ENCODE measurements around the gene FGD6. TPM values are rescaled to one million over a fixed set of nuclear protein-coding genes. Genes with fewer than 3 reads are reported as not detected.
"Not testable (repeated sequence)": the region's sequence is repeated elsewhere in the genome, so short reads cannot be mapped to it uniquely, and the experiment has no call there.

Gene FGD6
- total RNA-seq, 2 experiments from 2014 or later = 1.5 TPM

- Mint-ChIP-seq H3K9me3 (no peaks in the 10 kb centered on the region), H3K4me1 (ENCODE audit: low read depth) (peaks cover 30% of the 10 kb centered on the region), H3K27me3 (no peaks in the 10 kb centered on the region), H3K36me3 (ENCODE audit: low read depth) (peaks cover 56% of the 10 kb centered on the region), H3K27ac (no peak overlapping the region), H3K4me3 (no peak overlapping the region)
- no peak for ATAC-seq (ENCODE audit: poor library complexity)
- intact Hi-C loops (cut with DNase I, micrococcal nuclease) = no loop called here
- Histone ChIP-seq H3K36me3 (ENCODE audit: insufficient read depth, low read length) (peaks cover 16% of the 10 kb centered on the region), H3K4me3 (ENCODE audit: low read length) (no peak overlapping the region), H3K27me3 (ENCODE audit: control insufficient read depth in 1 of 2, insufficient read depth in 2 of 2, low read length in 2 of 2) (no peaks in the 10 kb centered on the region), H3K27ac (ENCODE audit: low read depth in 1 of 2, low read length in 2 of 2) (no peak overlapping the region), H3K4me1 (ENCODE audit: insufficient read depth, low read length) (no peaks in the 10 kb centered on the region), H3K9me3 (ENCODE audit: control insufficient read depth in 1 of 2, insufficient read depth in 1 of 2, low read length in 2 of 2) (no peaks in the 10 kb centered on the region)
- ChIA-PET POLR2A (interaction anchor here (1.4 kb wide), 1 partner anchor 23 kb away, joined by 4 read pairs; the partner anchor contains the start of genes FGD6 and VEZT), CTCF (no interaction called here)
- DNase-seq = no peak
- no peak for TF ChIP-seq CTCF (IDR thresholded peaks at IDR 0.05)
Measured at GRCh38 chr12:95240556-95240955, 23.3 kb upstream of the FGD6 start.

DNA sequence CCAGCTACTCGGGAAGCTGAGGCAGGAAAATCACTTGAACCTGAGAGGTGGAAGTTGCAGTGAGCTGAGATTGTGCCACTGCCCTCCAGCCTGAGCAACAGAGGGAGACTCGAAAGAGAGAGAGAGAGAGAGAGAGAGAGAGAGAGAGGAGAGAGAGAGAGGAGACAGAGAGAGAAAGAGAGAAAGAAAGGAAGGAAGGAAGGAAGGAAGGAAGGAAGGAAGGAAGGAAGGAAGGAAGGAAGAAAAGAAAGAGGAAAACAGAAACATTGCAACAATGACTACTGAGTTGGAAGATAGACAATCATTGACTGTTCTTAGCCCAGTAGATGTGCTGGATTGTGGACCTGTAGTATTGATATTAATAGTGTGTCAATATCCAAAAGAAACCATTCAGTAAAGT lies 22.6 kb upstream of the FGD6 start:
- DNase-seq; intact Hi-C loops (cut with DNase I, micrococcal nuclease); ATAC-seq (ENCODE audit: poor library complexity); H3K27me3 ChIP-seq (ENCODE audit: control insufficient read depth in 1 of 2, insufficient read depth in 2 of 2, low read length in 2 of 2); H3K4me1 ChIP-seq (ENCODE audit: insufficient read depth, low read length); H3K27ac ChIP-seq (ENCODE audit: low read depth in 1 of 2, low read length in 2 of 2); H3K27ac Mint-ChIP-seq; H3K27me3 Mint-ChIP-seq; H3K9me3 Mint-ChIP-seq; H3K4me3 Mint-ChIP-seq; H3K4me3 ChIP-seq (ENCODE audit: low read length); H3K9me3 ChIP-seq (ENCODE audit: control insufficient read depth in 1 of 2, insufficient read depth in 1 of 2, low read length in 2 of 2): not testable (repeated sequence)
- POLR2A ChIA-PET = interaction anchor here (1.4 kb wide), 1 partner anchor 22 kb away, joined by 4 read pairs; the partner anchor contains the start of genes FGD6 and VEZT
- Mint-ChIP-seq H3K36me3 (ENCODE audit: low read depth) (peaks cover 52% of the 10 kb centered on the region), H3K4me1 (ENCODE audit: low read depth) (peaks cover 25% of the 10 kb centered on the region)
- peaks cover 16% of the 10 kb centered on the region for H3K36me3 ChIP-seq (ENCODE audit: insufficient read depth, low read length)
- CTCF ChIA-PET = interaction anchor here (0.9 kb wide), 1 partner anchor 23 kb away, joined by 3 read pairs; the partner anchor contains the start of gene FGD6

DNA sequence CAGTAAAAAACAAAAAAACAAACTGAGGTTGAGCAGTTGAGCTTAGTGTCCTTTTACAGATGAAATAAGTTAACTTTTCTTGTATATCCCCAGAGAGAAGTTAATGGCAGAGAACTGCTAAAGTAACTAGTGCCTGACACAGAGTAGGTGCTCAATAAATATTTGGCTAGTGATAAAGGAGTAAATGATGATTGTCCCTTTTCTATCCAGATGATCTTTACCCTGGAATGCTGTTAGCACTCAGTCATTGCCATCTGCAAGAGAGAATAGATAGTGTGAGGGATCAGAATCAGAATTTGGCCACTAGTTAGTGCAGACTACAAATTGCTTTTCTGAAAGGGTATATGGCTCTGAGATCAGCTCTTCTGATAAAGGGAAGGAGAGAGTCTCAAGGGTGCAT lies 21.9 kb upstream of the FGD6 start:
- H3K27ac ChIP-seq (ENCODE audit: low read depth in 1 of 2, low read length in 2 of 2) = no peak overlapping the region
- no peaks in the 10 kb centered on the region for H3K9me3 Mint-ChIP-seq
- POLR2A ChIA-PET = no interaction called here

More for the DNA sequence above, 21.9 kb upstream of the FGD6 start:
- H3K4me3 ChIP-seq (ENCODE audit: low read length) = no peak overlapping the region
- CTCF ChIA-PET = interaction anchor here (0.9 kb wide), 1 partner anchor 22 kb away, joined by 3 read pairs; the partner anchor contains the start of gene FGD6
- peaks cover 25% of the 10 kb centered on the region for H3K4me1 Mint-ChIP-seq (ENCODE audit: low read depth)
- TF ChIP-seq CTCF (IDR thresholded peaks at IDR 0.05) = no peak
- H3K4me1 ChIP-seq (ENCODE audit: insufficient read depth, low read length) = no peaks in the 10 kb centered on the region
- intact Hi-C loops (cut with DNase I, micrococcal nuclease) = no loop called here
- no peak overlapping the region for H3K4me3 Mint-ChIP-seq
- no peak overlapping the region for H3K27ac Mint-ChIP-seq
- H3K27me3 Mint-ChIP-seq = no peaks in the 10 kb centered on the region
- peaks cover 16% of the 10 kb centered on the region for H3K36me3 ChIP-seq (ENCODE audit: insufficient read depth, low read length)
- no peaks in the 10 kb centered on the region for H3K27me3 ChIP-seq (ENCODE audit: control insufficient read depth in 1 of 2, insufficient read depth in 2 of 2, low read length in 2 of 2)
- peaks cover 51% of the 10 kb centered on the region for H3K36me3 Mint-ChIP-seq (ENCODE audit: low read depth)
- H3K9me3 ChIP-seq (ENCODE audit: control insufficient read depth in 1 of 2, insufficient read depth in 1 of 2, low read length in 2 of 2) = no peaks in the 10 kb centered on the region
- DNase-seq (no peak), ATAC-seq (ENCODE audit: poor library complexity) (no peak)
